IMR-90 (cell line): ENCODE measurements around the gene OR5M8. TPM values are rescaled to one million over a fixed set of nuclear protein-coding genes. Genes with fewer than 3 reads are reported as not detected.

Source experiments
- ATAC-seq: fragments of 200-7000 bp; cut with Tn5 transposase; 2 replicates; pipeline ENCODE4 v1.9.1; 2020; ENCODE audit warnings: low read depth, mild to moderate bottlenecking, moderate library complexity
- BruUV-seq: library from RNA; stranded (reverse); fragments of 400-500 nt; replicated peaks from 2 replicates; lab custom pipeline; 2021; lab: Mats Ljungman, UMichigan
- CTCF ChIA-PET: fragments of 300-600 bp; formaldehyde crosslinking; extraction: SDS; loops from one replicate; lab custom pipeline; 2021; ENCODE audit warnings: antibody characterized with exemption; lab: Yijun Ruan, JAX
- POLR2A ChIA-PET: fragments of 300-600 bp; sonication (Branson Sonifier 250); formaldehyde crosslinking; loops from one replicate; lab custom pipeline; 2022; ENCODE audit warnings: antibody characterized with exemption; ENCODE audit not compliant: unreplicated experiment; lab: Charles Lee
- DNase-seq: peaks from one replicate; pipeline ENCODE4 v3.0.0; 2013
- H2AFZ ChIP-seq: replicated peaks from 2 replicates; pipeline ENCODE3; 2013; ENCODE audit warnings: low read length, mild to moderate bottlenecking; ENCODE audit not compliant: poor library complexity
- H2AK5ac ChIP-seq: 2 replicates; pipeline ENCODE4 v1.6.1; 2013; ENCODE audit warnings: low read depth, low read length, inconsistent platforms
- H2AK9ac ChIP-seq: replicated peaks from 2 replicates; pipeline ENCODE3; 2013; ENCODE audit warnings: mild to moderate bottlenecking, low read depth, low read length, moderate library complexity; ENCODE audit not compliant: poor library complexity
- H2BK120ac ChIP-seq: 2 replicates; pipeline ENCODE4 v1.6.1; 2013; ENCODE audit warnings: low read depth, low read length, inconsistent platforms
- H2BK15ac ChIP-seq: 3 replicates; pipeline ENCODE4 v1.6.1; 2013; ENCODE audit warnings: low read depth, low read length, inconsistent platforms
- H2BK20ac ChIP-seq: 2 replicates; pipeline ENCODE4 v1.6.1; 2013; ENCODE audit warnings: low read depth, mild to moderate bottlenecking, inconsistent platforms, low read length, moderate library complexity
- H2BK5ac ChIP-seq: 2 replicates; pipeline ENCODE4 v1.6.1; 2013; ENCODE audit warnings: mild to moderate bottlenecking, low read depth, low read length, inconsistent platforms; ENCODE audit not compliant: poor library complexity, severe bottlenecking
- H3K14ac ChIP-seq: replicated peaks from 2 replicates; pipeline ENCODE4 v1.6.1; 2013; ENCODE audit warnings: low read depth, low read length, inconsistent platforms
- H3K18ac ChIP-seq: 2 replicates; pipeline ENCODE4 v1.6.1; 2013; ENCODE audit warnings: low read depth, low read length, control low read depth
- H3K23ac ChIP-seq: 2 replicates; pipeline ENCODE4 v1.6.1; 2013; ENCODE audit warnings: low read depth, low read length, inconsistent platforms
- H3K27ac ChIP-seq: 2 replicates; pipeline ENCODE4 v1.5.1; 2013; ENCODE audit warnings: mild to moderate bottlenecking, control low read depth, low read length; ENCODE audit not compliant: insufficient read depth
- H3K27me3 ChIP-seq: 2 replicates; pipeline ENCODE4 v1.6.1; 2013; ENCODE audit warnings: low read length; ENCODE audit not compliant: control insufficient read depth, insufficient read depth
- H3K36me3 ChIP-seq: 2 replicates; pipeline ENCODE4 v1.6.1; 2013; ENCODE audit warnings: low read length, mixed read lengths; ENCODE audit not compliant: control insufficient read depth, insufficient read depth
- H3K4ac ChIP-seq: 2 replicates; pipeline ENCODE4 v1.6.1; 2013; ENCODE audit warnings: low read depth, low read length, inconsistent platforms
- H3K4me1 ChIP-seq: 2 replicates; pipeline ENCODE4 v1.6.1; 2013; ENCODE audit warnings: low read length, mixed read lengths; ENCODE audit not compliant: control insufficient read depth, insufficient read depth
- H3K4me2 ChIP-seq: 2 replicates; pipeline ENCODE4 v1.6.1; 2013; ENCODE audit warnings: low read depth, mild to moderate bottlenecking, control low read depth, low read length, moderate library complexity
- H3K4me3 ChIP-seq: 2 replicates; pipeline ENCODE4 v1.5.1; 2013; ENCODE audit warnings: low read depth, mild to moderate bottlenecking, control low read depth, low read length, moderate library complexity; ENCODE audit not compliant: insufficient read depth
- H3K56ac ChIP-seq: 2 replicates; pipeline ENCODE4 v1.6.1; 2013; ENCODE audit warnings: low read length, inconsistent platforms; ENCODE audit not compliant: insufficient read depth; ENCODE audit errors: extremely low read depth
- H3K79me1 ChIP-seq, 2 experiments: 2 replicates each; pipeline ENCODE4 v1.6.1; 2013; ENCODE audit warnings: low read length in 2 of 2, inconsistent platforms in 1 of 2, low read depth in 1 of 2
- H3K9ac ChIP-seq: 2 replicates; pipeline ENCODE4 v1.6.1; 2013; ENCODE audit warnings: low read depth, low read length, control low read depth
- H3K9me1 ChIP-seq: 2 replicates; pipeline ENCODE4 v1.6.1; 2013; ENCODE audit warnings: low read length, inconsistent platforms; ENCODE audit not compliant: insufficient read depth
- H3K9me3 ChIP-seq: 2 replicates; pipeline ENCODE4 v1.6.1; 2013; ENCODE audit warnings: low read length; ENCODE audit not compliant: control insufficient read depth, insufficient read depth
- H4K20me1 ChIP-seq: 2 replicates; pipeline ENCODE4 v1.6.1; 2013; ENCODE audit warnings: low read length, inconsistent platforms; ENCODE audit not compliant: insufficient read depth
- H4K5ac ChIP-seq: 2 replicates; pipeline ENCODE4 v1.6.1; 2013; ENCODE audit warnings: mild to moderate bottlenecking, low read depth, low read length, control low read depth
- H4K8ac ChIP-seq, 2 experiments: 2 replicates each; pipeline ENCODE4 v1.6.1; 2013; ENCODE audit warnings: low read depth in 2 of 2, low read length in 2 of 2, control low read depth in 1 of 2, inconsistent platforms in 1 of 2
- H4K91ac ChIP-seq: 2 replicates; pipeline ENCODE4 v1.6.1; 2013; ENCODE audit warnings: low read depth, low read length, inconsistent platforms; ENCODE audit not compliant: insufficient read depth
- BHLHE40 ChIP-seq: fragments of 150-350 bp; IDR thresholded peaks from 2 replicates; pipeline ENCODE4 v1.6.1; 2016; ENCODE audit warnings: mild to moderate bottlenecking, low read depth, low read length
- CEBPB ChIP-seq: IDR thresholded peaks from 2 replicates; pipeline ENCODE4 v1.6.1; 2012; ENCODE audit warnings: low read depth, low read length, improper control_type of control experiment
- CHD1 ChIP-seq: IDR thresholded peaks from 2 replicates; pipeline ENCODE4 v1.6.1; 2012; ENCODE audit warnings: low read depth, low read length, improper control_type of control experiment
- FOS ChIP-seq: fragments of 150-350 bp; IDR thresholded peaks from 2 replicates; pipeline ENCODE4 v1.6.1; 2016; ENCODE audit warnings: low read depth, low read length
- MAFK ChIP-seq: IDR thresholded peaks from 2 replicates; pipeline ENCODE4 v1.6.1; 2012; ENCODE audit warnings: low read depth, low read length, improper control_type of control experiment
- MAZ ChIP-seq: IDR thresholded peaks from 2 replicates; pipeline ENCODE4 v1.6.1; 2012; ENCODE audit warnings: low read depth, mild to moderate bottlenecking, low read length, improper control_type of control experiment, moderate library complexity, borderline replicate concordance
- MXI1 ChIP-seq: IDR thresholded peaks from 2 replicates; pipeline ENCODE4 v1.6.1; 2012; ENCODE audit warnings: low read depth, mild to moderate bottlenecking, low read length, moderate library complexity, borderline replicate concordance
- NFE2L2 ChIP-seq: fragments of 150-350 bp; IDR thresholded peaks from 2 replicates; pipeline ENCODE4 v1.6.1; 2016; ENCODE audit warnings: low read depth, mild to moderate bottlenecking, low read length
- POLR2A ChIP-seq: IDR thresholded peaks from 2 replicates; pipeline ENCODE4 v1.6.1; 2012; ENCODE audit warnings: mild to moderate bottlenecking, low read depth, low read length
- RAD21 ChIP-seq: IDR thresholded peaks from 2 replicates; pipeline ENCODE4 v1.6.1; 2012; ENCODE audit warnings: low read length, improper control_type of control experiment
- RCOR1 ChIP-seq: IDR thresholded peaks from 2 replicates; pipeline ENCODE4 v1.6.1; 2012; ENCODE audit warnings: mild to moderate bottlenecking, low read length, improper control_type of control experiment; ENCODE audit not compliant: insufficient replicate concordance
- RFX5 ChIP-seq: IDR thresholded peaks from 2 replicates; pipeline ENCODE4 v1.8.0; 2012; ENCODE audit warnings: low read depth, mild to moderate bottlenecking, low read length, moderate library complexity
- SMC3 ChIP-seq: fragments of 150-350 bp; IDR thresholded peaks from 2 replicates; pipeline ENCODE4 v1.6.1; 2016; ENCODE audit warnings: low read depth, mild to moderate bottlenecking, antibody characterized with exemption, low read length, moderate library complexity
- WGBS, 2 experiments: methylation state at CpG; one replicate each; pipeline versions ENCODE4 v1.1.5 to v1.1.7; 2013; ENCODE audit warnings: missing lambda C conversion rate in 2 of 2; ENCODE audit not compliant: insufficient read length in 1 of 2; ENCODE audit errors: extremely low coverage in 2 of 2; 5-methylcytosine and 5-hydroxymethylcytosine counted together
- dilution Hi-C: fragments of 300-500 bp; cut with HindIII; formaldehyde crosslinking; loops from one replicate; pipeline ENCODE4 v1.14.3; 2018; ENCODE audit warnings: low sequenced_read_pairs; ENCODE audit not compliant: unreplicated experiment
- in situ Hi-C: fragments of 300-500 bp; cut with MboI; formaldehyde crosslinking; loops from 3 replicates; pipeline ENCODE4 v1.14.3; 2019; ENCODE audit warnings: low sequenced_read_pairs, inconsistent platforms, mixed read lengths
- intact Hi-C: fragments of 100-400 bp; cut with micrococcal nuclease; formaldehyde crosslinking; loops from 2 replicates; pipeline ENCODE4 v1.10.0; 2022
- polyA plus RNA-seq, 3 experiments: library from polyadenylated mRNA; depleted of rRNA; stranded (reverse); fragments of >200 nt; gene quantifications; 2 replicates each; pipeline ENCODE4 v1.2.3, GENCODE V29; 2012; ENCODE audit warnings: low replicate concordance in 1 of 3
- total RNA-seq: library from RNA; depleted of rRNA; stranded (reverse); fragments of >200 nt; gene quantifications from 2 replicates; pipeline ENCODE4 v1.2.3, GENCODE V29; 2012
- TF ChIP-seq, protein P1 (sequence below): conservative IDR thresholded peaks from 2 replicates; pipeline ENCODE4 v1.5.1; 2012; ENCODE audit warnings: mild to moderate bottlenecking, low read depth, low read length, improper control_type of control experiment
- TF ChIP-seq, protein P2 (sequence below): fragments of 150-350 bp; IDR thresholded peaks from 2 replicates; pipeline ENCODE4 v1.6.1; 2017; ENCODE audit warnings: mild to moderate bottlenecking, antibody characterized with exemption, low read length, low read depth
- TF ChIP-seq, protein P3 (sequence below): fragments of 150-350 bp; IDR thresholded peaks from 2 replicates; pipeline ENCODE4 v1.6.1; 2016; ENCODE audit warnings: low read depth, mild to moderate bottlenecking, low read length, moderate library complexity, borderline replicate concordance

The OR5M8 gene
- total and polyA plus RNA-seq, 2 of the 4 experiments (the other 2 are of a cell fraction): not detected

DNA sequence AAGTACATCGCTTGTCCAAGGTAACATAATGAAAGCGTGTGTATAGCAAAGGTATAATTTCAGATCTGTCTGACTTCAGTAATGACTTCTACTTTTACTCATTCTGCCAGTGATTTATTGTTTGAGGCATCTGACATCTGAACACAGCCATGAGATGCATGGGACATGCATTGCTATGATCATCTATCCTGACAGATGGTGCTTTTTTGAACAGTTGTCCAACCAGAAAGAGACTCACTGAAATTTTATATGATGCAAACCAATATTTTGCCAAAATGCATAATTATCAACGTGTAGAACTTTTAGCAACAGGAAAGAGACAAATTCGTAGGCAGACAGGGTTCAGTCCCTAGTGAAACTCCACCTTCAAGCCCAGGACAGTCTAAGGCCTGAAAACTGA is 37.6 kb downstream of the OR5M8 start:
- Histone ChIP-seq H2BK20ac (no peak overlapping the region), H3K9me1 (no peaks in the 10 kb centered on the region), H2BK5ac (no peak overlapping the region), H4K91ac (no peak overlapping the region), H4K8ac (no peak overlapping the region), H3K27ac (no peak overlapping the region), H3K18ac (no peak overlapping the region), H2AK9ac (no peak overlapping the region), H3K23ac (no peak overlapping the region), H3K4me1 (no peaks in the 10 kb centered on the region), H3K9me3 (no peaks in the 10 kb centered on the region), H3K36me3 (no peaks in the 10 kb centered on the region), H3K79me1 (no peaks in the 10 kb centered on the region), H3K27me3 (no peaks in the 10 kb centered on the region), H3K9ac (no peak overlapping the region), H2AFZ (no peak overlapping the region), H2BK15ac (no peak overlapping the region), H2BK120ac (no peak overlapping the region), H3K4me3 (no peak overlapping the region), H3K14ac (no peak overlapping the region), H3K4me2 (no peak overlapping the region), H2AK5ac (no peak overlapping the region), H3K56ac (no peak overlapping the region), H4K20me1 (no peaks in the 10 kb centered on the region), H4K5ac (no peak overlapping the region), H3K4ac (no peak overlapping the region)
- dilution Hi-C loops: no loop called here
- DNase-seq (no peak), ATAC-seq (no peak)
- BruUV-seq: no TSS peak
- CTCF ChIA-PET: no interaction called here
- POLR2A ChIA-PET: no interaction called here
- TF ChIP-seq RFX5 (no peak), MAZ (no peak), RCOR1 (no peak), BHLHE40 (no peak), SMC3 (no peak), MXI1 (no peak), POLR2A (no peak), CEBPB (no peak), MAFK (no peak), CHD1 (no peak), RAD21 (no peak), NFE2L2 (no peak), FOS (no peak)
- TF ChIP-seq, protein P1, sequence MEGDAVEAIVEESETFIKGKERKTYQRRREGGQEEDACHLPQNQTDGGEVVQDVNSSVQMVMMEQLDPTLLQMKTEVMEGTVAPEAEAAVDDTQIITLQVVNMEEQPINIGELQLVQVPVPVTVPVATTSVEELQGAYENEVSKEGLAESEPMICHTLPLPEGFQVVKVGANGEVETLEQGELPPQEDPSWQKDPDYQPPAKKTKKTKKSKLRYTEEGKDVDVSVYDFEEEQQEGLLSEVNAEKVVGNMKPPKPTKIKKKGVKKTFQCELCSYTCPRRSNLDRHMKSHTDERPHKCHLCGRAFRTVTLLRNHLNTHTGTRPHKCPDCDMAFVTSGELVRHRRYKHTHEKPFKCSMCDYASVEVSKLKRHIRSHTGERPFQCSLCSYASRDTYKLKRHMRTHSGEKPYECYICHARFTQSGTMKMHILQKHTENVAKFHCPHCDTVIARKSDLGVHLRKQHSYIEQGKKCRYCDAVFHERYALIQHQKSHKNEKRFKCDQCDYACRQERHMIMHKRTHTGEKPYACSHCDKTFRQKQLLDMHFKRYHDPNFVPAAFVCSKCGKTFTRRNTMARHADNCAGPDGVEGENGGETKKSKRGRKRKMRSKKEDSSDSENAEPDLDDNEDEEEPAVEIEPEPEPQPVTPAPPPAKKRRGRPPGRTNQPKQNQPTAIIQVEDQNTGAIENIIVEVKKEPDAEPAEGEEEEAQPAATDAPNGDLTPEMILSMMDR: no peak
- TF ChIP-seq, protein P2, sequence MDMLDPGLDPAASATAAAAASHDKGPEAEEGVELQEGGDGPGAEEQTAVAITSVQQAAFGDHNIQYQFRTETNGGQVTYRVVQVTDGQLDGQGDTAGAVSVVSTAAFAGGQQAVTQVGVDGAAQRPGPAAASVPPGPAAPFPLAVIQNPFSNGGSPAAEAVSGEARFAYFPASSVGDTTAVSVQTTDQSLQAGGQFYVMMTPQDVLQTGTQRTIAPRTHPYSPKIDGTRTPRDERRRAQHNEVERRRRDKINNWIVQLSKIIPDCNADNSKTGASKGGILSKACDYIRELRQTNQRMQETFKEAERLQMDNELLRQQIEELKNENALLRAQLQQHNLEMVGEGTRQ: no peak
- TF ChIP-seq, protein P3, sequence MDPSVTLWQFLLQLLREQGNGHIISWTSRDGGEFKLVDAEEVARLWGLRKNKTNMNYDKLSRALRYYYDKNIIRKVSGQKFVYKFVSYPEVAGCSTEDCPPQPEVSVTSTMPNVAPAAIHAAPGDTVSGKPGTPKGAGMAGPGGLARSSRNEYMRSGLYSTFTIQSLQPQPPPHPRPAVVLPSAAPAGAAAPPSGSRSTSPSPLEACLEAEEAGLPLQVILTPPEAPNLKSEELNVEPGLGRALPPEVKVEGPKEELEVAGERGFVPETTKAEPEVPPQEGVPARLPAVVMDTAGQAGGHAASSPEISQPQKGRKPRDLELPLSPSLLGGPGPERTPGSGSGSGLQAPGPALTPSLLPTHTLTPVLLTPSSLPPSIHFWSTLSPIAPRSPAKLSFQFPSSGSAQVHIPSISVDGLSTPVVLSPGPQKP: no peak
- WGBS, 2 experiments: 0% methylated on average over 1 of the region's 4 CpGs; no CpG with 5 or more reads in 1 of the 2 experiments
- in situ Hi-C loops: no loop called here
- intact Hi-C loops: no loop called here
